ENCODE data around the gene GNE. TPM values are rescaled to one million over a fixed set of nuclear protein-coding genes. Genes with fewer than 3 reads are reported as not detected.

Gene GNE
- total and polyA plus RNA-seq, 2 of the 8 experiments (the other 6 are each of a cell fraction or from before 2014, with no cell fraction given), result 5.1 to 11.1 TPM

GRCh38 chr9:36251428-36251827 is 6.8 kb downstream of the GNE start (continued):
- TF ChIP-seq EP300 (IDR thresholded peaks at IDR 0.05; ENCODE audit: borderline replicate concordance in 1 of 2, low read depth in 2 of 2, low read length in 2 of 2) (no peak), ATF2 (IDR thresholded peaks at IDR 0.05; ENCODE audit: low read length) (no peak), EZH2 (IDR thresholded peaks at IDR 0.05; ENCODE audit: low read depth, low read length, severe bottlenecking) (no peak)

Measured in H1 (cell line).